Ramos (cell line): ENCODE results near the gene MYLK.

ENCODE experiments used
- in situ Hi-C: fragments of 300-500 bp; cut with MboI; formaldehyde crosslinking; loops from one replicate; pipeline ENCODE4 v1.14.3; 2022; ENCODE audit warnings: low sequenced_read_pairs; ENCODE audit not compliant: unreplicated experiment

The MYLK gene

DNA sequence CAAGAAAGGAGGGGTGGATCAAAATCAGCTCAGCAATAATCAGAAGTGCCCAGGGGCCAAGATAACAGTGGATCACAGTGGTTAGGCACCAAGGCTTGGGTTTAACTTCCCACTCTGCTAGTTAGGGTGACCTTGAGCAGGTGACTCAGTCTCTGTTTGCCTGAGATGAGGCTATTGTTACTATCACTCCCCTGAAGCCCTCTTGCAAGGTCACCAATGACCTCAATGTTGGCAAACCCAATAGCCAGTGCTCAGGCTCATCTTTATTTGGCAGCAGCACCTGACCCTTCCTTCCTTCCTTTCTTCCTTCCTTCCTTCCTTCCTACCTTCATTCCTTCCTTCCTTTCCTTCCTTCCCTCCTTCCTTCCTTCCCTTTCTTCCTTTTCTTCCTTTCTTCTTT, 196.8 kb downstream of the MYLK start:
- in situ Hi-C loops = no loop called here

DNA sequence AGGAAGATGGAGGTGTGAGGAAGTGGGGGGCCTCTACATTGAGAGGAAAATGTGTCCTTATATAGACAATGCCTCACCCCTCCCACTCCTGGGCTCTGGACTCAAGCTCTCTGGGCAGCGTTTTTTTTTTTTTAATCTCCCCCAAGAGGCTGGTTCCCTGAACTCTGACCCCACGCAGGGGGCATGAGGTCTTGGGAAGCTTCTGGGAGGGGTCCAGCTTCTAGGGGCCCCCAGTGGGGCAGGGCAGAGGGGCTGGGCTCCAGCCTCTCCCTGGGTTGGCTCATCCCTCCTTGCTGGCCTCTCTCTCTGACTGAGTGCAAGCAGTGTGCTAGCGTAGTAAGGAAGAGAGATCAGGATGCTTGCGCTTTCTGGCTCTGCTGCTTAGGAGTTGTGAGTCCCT, 197.9 kb downstream of the MYLK start:
- in situ Hi-C loops = no loop called here

DNA sequence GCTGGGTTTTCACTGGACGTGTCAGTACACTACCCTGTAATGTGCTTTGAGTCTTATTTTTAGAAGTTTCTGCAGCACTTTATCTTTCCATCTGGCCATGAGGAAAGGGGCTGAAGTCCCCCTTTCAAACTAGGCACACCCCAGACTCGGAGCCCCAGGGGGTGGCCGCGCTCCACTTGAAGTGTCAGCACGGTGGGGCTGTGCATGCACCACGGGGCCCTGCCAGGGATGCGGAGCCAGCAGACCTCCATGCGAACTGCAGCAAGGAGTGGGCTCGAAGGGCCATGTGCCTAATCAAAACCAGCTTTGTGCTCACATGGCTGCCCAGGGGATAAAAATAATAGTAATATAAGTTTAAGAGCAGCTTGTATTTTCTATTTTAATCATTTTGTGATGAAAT, 198.4 kb downstream of the MYLK start:
- in situ Hi-C loops = no loop called here

DNA sequence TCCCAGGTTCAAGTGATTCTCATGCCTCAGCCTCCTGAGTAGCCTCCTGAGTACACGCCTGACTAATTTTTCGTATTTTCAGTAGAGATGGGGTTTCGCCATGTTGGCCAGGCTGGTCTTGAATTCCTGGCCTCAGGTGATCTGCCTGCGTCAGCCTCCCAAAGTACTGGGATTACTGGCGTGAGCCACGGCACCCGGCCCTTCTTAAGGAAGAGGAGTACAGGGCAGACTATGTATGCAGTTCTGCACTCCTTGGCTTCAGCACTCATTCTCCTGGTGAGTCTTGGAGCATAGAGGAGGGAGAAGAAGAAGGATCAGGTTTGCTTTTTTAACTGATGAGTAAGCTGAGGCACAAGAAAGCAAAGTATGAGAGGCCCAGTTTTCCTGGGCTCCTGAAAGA, 199.5 kb downstream of the MYLK start:
- in situ Hi-C loops = no loop called here

DNA sequence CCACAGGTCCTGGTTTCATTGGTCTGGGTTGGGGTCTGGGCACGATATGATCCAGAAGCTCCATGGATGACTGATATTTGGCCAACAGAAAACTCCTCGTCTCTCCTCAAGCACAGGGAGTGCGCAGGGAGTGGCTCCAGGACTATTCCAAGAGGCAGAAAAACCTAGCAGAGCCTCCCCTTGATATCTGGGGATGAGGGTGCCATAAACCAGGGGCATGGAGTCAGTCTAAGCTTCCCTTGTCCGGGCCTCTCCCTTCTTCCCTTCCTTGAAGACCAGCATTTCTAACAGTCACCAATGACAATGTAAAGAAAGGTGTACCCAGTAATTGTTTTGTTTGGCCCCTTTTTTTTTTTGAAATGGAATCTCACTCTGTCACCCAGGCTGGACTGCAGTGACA, 199.9 kb downstream of the MYLK start:
- in situ Hi-C loops = no loop called here

DNA sequence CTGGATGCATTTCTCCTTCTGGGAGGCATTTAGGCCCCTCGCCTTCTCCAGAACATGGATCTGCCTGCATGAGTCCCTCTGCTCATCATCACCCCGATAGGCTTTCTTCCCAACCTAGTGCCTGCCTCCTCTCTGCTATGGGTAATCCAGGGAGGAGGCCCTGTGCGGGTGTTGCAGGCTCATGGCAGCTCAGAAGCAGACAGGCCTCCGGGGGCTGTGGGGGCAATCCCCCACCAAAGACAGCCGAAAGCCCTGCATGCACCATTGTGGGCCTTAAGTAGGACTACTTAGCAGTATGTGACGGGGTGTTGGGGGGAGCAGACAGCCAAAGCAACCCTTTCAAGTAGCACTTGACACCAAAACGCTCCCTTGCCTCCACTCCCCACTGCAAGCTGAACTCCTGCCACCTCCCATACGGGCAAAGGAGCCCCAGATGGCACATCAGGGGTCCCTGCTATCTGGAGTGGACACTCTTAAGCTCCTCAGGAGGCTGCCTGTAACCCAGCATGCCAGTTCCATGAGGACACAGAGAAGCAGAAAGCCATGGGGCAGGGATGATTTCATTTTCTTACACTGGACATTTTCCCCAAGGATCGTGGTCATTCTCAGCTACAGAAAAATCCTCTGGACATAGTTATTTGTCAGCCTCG, 200.5 kb downstream of the MYLK start:
- in situ Hi-C loops = no loop called here

DNA sequence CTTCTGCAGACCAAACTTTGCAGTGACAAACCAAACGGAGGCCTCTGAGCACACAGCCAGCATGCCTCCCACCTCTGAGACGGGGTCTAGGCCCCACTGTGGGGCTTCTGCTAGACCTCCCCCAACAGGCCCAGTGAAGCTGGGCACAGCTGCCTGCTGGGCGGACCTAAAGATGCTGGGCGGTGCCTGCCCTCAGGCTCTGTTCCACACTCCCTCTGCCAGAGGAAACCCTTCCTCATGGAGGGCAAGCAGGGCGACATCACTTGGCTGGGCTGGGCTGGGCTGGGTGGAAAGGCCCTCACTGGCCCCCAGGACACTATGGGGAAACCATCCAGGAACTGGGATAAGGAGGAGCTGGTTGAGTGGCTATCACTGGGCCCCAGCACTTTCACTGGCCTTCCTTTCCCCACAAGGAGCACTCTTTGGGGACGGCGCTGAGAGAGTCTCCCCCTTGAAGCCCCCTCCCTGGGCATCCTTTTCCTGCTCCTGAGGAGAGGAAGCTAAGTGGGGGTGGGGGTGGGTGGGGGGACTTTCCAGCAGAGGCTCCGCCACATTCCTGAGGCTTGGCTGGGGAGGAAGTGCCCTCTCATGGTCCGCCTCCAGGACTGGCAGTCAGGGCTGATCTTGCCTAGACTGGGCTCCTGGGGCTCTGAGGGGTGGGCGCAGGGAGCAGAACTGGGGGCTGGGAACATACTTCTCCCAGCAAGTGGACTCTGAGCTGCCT, 201.2 kb downstream of the MYLK start:
- in situ Hi-C loops = no loop called here

DNA sequence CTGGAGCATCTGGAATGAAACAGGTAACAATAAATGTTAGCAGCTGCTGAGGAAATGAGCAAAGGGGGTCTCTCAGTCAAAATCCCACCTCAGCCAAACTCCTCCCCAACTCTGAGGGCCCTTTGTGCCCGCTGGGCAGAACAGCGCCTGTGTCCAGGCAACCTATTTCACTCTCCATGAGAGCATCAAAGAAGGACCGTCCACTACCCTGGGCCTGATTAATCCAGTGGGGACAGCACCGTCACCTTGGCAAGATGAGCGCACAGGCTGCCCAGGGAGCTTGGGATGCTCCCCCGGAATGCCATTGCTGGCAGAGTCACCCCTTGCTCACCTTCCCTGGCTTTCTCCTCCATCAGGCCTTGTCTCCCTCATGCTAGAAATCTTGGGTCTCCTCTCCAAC, 201.8 kb downstream of the MYLK start:
- in situ Hi-C loops = no loop called here

DNA sequence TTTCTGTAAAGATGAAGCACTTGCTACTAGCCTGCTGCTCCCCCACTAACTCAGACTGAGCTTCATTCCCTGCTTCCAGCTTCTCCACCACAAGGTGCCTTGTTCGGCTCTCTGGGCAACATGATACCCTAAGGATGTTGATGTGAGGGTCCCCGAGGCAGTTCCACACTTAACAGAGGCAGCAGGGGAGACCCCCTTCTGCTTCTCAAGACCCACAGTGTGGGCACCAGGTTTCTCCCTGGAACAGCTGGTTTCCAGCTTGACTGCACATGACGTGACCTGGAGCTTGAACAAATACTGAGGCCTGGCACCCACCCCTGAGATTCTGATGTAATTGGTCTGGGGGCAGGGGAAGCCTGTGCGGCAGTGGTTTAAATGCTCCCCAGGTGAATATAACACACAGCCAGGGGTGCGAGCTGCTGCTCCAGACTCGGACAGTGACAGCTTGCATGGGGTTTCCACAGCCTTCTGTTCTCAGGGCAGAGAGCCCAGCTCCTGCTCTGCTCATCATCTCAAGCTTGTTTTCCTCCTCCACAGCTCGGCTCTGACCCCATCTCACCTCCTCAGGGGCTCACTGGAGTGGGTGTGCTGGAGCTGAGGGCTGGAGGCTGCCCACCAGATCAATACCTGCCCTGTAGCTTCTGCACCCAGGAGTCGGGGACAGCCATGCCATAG, 204.3 kb downstream of the MYLK start:
- in situ Hi-C loops = no loop called here

DNA sequence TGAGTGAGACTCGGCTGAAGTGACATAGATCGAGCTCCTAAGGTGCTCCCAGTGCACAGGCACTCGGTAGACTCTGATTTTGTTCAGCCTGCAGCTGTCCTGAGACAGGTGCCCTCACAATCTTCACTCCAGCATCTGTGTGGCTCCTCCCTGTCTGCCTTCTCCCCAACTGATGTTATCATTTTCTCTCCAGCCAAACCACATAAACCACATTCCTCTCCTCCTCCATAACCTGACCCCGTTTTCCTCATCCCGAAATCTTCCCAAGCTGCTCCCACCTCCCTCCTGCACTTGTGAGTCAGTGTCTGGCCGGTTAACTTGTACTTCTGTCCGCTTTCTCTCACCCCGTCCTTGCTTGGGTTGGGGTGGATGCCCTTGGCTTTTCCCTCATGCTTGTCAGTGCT, 206.0 kb downstream of the MYLK start:
- in situ Hi-C loops = no loop called here

DNA sequence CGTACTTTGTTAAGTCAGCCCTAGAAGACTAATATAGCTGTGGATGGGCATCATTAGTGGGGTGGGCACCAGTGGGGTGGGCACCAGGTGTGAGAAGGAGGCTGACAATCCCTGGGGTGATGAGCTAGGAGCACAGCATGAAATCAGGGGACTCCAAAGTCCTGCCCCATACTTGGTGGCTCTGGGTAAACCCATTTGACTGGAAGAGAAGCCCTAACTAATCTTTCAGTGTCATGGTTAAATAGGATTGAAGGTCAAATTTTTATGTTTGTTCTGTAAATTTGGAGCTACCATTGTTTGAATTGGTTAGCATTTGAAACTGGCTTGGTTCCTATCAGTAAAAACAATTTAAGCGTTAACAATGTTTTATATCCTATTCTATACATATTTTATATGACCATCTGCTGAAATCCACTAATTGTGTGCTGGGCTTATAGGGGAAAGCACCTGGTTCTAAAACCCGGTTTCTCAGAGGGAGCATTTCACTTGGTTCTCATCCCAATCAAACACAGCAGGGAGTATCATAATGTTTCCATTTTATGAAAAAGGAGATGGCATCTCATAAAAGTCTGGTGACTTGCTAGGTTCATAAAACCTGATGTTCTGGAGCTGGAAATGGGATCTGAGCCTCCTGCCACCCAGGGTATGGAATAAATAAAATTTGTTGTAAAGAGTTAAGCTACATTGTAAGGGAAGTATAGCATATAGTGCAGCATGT, 211.5 kb downstream of the MYLK start:
- in situ Hi-C loops = no loop called here

DNA sequence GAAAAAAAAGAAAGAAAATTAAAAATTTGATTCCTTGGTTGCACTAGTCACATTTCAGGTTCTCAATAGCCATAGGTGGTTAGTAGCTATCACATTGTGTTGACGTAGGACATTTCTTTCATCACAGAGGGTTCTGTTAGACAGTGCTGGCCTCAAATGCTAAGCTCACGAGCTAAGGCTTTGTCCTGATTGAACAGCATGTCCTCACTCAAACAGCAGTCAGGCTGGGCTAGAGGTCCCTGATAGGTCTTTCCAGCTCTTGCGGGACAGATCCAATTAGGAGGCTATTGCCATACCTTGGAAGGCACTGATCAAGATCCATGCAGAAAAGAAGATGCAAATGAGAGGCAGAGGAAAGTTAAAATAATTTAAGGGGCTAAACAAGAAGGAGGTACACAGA, 213.4 kb downstream of the MYLK start:
- in situ Hi-C loops = no loop called here

DNA sequence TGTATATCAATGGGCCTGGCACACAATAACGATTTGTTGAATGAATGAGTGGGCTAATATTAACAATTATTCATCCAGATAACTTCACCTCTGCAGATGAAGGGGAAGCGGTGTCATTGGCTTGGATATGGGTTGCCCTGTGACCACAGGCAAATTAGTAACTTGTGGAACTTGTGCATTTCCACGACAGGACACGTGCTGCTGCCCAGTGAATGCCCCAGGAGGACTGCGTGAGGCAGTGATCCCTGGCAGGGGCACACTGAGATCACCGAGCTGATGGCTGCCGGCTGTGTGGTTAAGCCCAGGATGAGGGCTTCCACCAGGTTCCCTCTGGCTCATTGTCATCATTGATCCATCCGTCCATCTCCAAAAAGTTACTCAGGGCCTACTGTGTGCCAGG, 215.2 kb downstream of the MYLK start:
- in situ Hi-C loops = no loop called here

DNA sequence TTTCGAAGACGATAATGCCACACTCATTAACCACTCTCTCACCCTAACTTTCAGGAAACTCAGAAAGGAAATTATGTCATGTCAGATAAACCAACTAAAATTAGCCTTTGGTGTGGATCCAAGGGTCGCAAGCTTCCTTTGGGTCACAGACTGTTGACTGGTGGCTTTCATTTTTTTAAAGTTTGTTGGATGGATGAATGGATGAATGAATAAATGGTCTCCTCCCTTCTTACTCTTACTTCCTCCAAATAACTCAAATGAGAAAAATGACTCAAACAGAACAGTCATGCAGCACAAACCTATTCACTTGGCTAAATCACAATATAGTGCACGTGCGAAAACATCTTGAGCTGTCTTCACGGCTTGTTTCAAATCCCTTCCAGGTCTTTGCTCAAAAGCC, 216.3 kb downstream of the MYLK start:
- in situ Hi-C loops = no loop called here

DNA sequence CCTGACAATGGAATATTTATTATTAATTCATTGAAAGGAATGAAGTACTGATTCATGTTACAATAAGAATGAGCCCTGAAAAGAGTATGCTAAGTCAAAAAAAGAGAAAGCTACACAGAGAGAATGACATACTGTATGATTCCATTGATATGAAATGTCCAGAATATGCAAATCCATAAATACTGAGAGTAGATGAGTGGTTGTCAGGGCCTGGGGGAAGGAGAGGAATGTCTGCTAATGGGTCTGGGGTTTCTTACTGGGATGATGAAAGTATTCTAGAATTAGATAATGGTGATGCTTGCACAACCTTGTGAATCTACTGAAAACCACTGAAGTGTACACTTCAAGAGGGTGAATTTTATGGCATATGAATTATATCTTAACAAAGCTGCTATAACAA, 219.4 kb downstream of the MYLK start:
- in situ Hi-C loops = no loop called here

DNA sequence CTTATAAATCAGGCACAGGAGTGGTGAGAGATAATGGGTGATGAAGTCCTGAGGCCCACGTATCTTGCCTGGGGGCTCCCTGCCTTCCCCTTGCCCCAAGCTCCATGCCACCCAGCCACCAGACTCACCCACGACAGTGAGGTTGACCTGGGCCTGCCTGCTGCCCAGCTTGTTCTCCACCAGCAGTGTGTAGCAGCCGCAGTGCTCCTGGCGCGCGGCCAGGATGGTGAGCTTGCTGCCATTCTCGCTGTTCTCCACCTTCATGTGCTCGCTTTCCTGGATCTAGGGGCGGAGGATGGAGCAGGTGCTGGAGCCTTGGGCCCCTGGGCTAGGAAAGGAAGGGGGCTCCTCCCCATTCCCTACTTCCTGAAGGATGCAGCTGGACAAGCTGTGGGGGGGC, 220.2 kb downstream of the MYLK start:
- in situ Hi-C loops = no loop called here

DNA sequence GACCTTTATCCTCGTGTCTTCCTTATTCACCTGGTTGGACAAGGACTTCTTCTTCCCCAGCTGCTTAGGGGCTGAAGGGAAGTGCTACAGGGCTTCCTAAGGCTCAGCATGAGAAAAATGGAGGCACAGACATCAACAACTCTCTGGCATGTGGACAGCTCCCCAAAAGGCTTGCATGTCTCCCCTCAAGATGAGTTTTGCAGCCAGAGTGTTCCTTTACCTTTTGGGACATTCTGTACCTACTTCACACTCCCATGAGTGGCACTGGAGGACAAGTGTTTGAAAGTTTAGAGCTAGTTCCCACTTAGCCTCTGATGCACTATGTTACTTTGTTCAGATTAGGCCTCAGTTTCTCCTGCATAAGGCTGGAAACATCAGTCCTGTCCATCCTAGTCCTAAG, 222.2 kb downstream of the MYLK start:
- in situ Hi-C loops = no loop called here

DNA sequence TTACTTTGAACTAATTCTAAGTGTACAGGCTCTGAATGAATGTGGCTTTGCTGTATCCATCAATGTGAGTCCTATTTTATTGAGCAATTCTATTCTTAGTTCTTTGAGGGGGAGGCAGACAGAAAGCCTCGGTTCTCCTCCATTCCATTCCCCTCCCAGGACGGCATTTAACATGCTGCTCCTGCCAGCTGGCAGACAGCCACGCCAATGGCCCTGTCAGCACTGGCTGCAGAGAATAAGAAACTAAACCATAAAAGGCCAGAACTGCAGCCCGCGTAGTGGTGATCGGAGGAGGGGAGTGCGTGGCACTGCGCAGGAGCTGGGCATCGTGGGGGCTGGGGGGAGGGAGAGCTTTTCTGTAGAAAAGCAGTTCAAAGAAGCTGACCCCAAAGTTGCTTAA, 223.2 kb downstream of the MYLK start:
- in situ Hi-C loops = no loop called here

DNA sequence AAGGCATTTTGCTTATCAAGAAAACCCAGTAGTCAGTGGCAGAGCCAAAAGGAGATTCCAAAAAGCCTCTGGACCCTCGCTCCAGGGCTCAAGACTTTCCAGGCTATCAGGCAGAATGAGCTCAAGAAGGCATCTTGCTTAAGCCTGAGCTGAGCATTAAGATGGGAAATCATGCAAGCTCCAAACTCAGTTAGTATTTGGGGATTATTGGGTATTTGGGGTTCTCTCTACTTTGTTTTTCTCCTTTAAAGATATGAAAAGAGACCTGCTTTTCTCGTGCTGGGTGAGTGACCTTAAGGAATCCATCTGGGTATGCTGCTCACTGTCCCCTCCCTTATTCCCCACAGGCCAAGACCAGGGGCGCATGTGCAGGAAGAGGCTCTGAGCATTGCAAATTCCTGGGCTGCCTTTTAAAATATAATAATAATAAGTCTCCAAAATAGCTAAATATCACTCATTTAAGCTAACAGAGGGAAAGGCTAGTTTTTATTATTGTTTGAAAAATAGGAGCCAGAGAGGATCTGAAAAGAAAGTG, 223.9 kb downstream of the MYLK start:
- in situ Hi-C loops = no loop called here

DNA sequence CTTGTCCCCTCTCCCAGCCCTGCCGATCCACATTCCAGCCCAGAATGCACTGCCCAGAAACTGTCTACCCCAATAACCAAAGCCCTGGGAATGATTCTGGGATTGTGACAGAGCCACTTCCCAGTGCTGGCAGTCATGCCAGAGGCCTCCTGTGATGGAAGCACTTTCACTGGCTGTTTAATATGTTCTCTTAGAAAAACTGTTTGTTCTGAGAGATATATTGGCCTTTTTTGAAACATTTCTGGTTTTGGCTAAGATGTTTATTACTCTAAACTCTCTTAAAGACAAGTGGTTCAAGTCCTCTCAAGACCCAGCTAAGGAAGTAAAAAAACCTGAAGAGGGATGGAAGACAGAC, 225.3 kb downstream of the MYLK start:
- in situ Hi-C loops = no loop called here
